GM18870 (cell line): ENCODE results near the gene G6PC3.
"Not testable (repeated sequence)": the region's sequence is repeated elsewhere in the genome, so short reads cannot be mapped to it uniquely, and the experiment has no call there.

Experiments used
- ATAC-seq: cut with Tn5 transposase; IDR thresholded peaks from one replicate; pipeline ENCODE4 v1.9.1; 2021; ENCODE audit warnings: moderate library complexity; ENCODE audit not compliant: unreplicated experiment

The G6PC3 gene

DNA sequence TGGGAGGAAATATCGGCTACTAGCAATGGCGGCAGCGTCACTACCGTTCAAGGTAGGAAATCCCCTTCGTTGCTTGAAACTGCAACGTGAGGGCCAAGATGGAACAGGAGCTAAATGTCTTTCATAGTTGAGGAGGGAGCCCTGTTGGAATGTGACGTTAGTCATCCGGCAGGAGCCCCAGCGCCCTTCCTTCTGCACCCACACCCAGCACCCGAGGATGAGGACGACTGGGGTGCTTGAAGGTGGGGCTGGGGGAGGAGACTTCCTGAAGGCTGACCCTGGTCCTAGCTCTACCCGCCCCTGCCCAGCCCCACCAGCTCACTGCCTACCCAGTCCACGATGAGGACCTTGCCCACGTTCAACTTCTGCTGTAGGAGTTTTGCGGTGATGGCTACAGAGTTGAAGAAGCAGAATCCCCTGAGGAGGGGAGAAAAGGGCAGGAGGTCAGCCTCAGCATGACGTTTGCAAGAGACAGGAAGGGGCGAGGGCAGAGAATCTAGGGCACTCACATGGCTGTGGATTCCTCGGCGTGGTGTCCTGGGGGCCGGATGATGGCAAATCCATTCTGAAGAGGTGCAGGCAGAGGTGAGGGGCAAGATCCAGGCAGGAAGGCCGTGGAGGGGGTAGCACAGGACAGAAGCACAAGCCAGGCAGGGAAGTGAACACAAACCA is 11.9 kb downstream of the G6PC3 start:
- no peak for ATAC-seq

DNA sequence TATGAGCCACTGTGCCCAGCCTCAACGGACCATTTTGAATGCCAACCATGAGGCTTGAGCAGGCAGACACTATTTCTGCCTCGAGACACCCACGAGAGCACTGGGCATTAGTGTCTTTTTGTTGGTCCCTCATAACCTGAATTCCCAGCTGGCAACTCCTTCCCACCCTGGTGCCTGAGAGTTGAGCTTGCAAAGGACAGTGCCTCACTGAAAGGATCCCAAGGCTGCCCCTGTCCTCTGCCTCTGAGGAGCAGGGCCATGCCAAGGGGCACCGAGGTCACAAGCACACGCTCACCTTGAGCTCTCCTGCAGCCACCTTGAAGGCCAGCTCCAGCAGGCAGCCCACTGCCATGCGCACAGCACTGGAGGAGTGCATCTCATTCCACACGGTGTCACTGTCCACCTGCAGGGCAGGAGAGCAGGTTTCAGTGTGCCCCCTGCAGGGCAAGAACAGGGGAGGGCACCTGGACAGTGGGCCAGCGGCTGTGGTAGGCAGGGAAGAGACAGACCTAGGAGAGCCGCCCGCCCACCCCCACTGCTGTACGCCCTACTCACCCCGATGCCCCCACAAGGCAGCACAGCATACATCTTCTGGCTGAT is 12.8 kb downstream of the G6PC3 start:
- ATAC-seq: no peak

DNA sequence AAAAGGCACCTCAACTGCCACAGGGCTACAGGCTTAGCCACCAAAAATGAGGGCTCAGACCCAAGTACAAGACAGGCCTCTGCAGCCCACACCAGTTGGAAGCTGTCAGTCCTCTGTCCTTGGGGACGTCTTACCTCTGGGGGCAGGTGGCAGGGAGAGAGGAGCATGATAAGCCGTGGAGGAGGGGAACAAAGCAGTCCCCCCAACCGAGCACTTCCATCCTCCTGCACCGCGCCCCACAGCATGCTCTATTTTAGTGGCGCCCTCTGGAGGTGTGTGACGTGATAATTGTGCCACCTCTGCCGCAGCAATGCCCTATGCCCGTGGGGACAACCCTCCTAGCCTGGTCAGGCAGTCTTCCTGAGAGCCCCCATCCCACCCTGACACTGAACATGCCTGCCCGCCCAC is 13.6 kb downstream of the G6PC3 start:
- no peak for ATAC-seq

DNA sequence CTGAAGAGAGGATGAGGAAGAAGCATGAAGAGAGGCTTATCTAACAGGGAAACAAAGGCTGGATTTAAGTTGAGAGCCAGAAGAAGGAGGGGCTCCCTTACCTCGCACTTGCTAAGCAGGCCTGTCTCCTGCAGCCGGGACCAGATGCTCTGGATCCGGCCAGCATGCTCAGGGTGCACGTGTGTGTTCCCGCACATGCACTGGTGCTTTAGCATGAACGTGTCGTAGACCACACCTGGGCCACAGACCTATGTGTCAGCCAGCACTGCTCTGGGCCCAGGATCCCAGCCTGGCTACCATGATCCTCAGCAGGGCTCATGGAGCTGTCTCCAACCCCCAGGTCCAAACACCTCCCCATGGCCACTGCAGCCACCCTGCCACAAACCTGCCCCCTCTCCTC is 14.4 kb downstream of the G6PC3 start:
- no peak for ATAC-seq

DNA sequence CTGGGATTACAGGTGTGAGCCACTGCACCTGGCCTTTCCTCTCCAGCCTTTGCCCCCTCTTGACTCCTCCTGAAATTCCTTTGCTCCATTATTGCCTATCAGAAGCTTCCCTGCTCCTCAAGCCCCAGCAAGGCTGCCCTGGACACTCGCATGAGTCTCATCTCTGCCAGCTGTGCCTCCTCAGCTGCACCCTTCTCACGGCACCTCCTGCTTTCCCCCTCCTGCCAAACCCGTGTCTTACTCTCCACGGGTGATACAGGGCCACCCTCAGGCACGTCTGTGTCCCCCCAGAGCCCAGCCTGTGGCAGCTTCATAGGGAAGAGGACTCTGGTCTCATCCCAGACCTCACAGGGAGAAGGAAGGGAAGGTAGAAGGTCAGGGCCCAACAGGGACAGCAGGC is 15.4 kb downstream of the G6PC3 start:
- no peak for ATAC-seq

DNA sequence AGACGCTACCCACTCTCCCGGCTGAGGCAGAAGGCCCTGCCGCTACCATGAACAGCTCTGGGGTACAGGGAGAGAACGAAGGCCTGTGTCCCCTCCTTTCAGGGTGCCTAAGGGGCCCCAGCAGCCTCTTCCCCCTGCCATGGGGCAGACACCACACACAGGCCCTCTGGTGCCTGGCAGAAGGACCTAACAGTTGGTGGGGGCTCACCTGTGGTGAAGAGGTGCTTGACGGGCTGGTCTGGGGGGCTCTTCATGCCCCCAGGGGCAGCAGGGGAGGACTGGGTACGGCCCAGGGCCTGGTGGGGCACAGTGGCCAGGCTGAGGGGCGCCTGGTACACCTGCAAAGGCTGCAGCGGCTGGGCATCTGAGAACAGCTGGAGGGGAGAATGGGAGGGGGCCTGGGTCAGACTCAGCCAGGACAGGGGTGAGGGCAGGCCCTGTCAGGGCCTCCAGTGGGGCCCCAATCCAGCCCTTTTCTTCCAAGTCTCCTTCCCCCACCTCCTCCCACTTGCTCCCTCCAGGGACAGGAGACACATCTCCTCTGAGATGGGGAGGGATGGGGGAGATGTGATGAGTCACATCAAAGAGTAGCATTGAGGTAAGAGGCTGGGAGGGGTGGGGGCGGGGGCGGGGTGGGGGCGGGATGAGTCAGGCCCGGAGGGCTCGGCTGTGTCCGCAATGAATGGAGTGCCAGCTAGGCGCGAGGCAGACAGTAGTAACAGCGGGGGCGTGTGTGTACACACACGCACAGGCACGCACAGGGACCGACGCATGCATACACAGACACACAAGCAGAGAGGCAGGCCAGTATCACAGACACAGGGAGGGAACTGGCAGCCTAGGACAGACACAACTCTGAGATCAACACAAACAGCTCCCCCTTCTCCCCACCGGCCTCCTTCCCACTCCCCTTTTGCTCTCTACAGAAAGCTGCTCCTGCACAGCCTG is 16.1 kb downstream of the G6PC3 start:
- no peak for ATAC-seq

DNA sequence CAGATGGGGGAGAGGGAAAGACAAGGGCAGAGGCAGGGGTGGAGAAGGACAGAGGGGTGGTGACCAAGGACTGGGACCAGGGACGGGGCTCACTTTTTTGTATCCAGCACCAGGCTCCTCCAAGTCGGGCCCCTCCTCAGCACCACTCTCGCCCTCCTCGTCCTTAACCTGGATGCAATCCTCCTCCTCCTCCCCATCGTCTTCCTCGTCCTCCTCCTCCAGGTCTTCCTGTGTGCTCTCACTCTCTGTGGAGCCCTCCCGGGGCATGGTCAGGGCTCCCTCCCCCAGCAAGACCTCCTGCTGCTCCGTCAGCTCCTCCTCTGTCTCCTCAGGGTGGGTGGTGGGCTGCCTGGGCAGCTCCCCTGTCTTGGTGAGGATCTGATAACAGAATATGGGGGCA is 16.8 kb downstream of the G6PC3 start:
- no peak for ATAC-seq

DNA sequence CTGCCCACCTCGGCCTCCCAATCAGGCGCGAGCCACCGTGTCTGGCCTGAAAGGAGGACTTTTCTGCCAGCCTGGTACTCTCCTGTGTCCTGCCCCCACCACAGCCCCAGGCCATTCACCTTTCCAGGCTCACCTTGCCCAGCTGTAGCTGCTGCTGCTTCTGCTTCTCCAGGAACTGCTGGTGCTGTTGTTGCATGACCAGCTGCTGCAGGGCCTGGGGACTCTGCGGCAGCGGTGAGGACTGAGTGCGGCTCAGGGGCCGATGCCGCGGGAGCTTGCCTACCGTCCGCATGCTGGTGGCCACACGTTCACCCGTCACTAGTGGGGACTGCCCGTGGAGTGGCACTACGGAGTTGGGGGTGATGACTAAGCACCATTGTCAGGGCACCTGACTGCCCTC is 17.7 kb downstream of the G6PC3 start:
- no peak for ATAC-seq

DNA sequence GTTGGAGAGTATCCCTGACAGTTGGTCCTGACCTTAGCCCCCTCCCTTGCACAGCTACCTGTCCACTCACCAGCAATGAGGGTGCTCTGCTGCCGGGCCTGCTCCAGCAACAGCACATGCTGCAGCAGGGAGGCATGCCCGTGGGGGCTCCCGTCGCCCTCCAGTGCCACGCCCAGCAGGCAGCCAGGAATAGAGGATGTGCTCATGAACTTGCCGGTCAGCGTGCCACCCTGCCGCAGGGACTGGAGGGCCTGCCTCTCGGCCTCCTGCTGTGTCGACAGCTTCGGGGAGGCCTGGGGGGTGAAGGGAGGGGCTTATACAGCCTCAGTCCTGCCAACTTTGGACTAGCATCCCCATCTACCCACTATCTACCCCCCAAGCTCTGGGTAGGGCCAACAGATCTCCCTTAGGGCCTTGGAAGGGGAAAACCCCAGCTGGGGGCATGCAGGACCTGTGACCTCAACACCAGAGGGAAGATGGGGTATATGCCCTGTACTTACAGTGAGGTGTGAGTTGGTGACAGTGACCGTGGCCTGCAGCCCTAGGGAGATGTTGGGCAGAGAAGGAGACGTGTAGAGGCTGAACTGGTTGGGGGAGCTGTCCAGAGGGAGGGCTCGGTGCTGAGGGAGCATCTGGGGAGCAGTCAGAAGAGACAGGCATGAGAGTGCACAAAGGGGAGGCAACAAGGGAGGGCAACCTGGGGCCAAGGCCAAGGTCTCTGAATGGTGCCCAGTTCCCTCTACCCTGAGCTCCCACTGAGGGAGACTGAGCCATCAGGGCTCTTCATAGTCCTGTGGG is 20.9 kb downstream of the G6PC3 start:
- no peak for ATAC-seq

DNA sequence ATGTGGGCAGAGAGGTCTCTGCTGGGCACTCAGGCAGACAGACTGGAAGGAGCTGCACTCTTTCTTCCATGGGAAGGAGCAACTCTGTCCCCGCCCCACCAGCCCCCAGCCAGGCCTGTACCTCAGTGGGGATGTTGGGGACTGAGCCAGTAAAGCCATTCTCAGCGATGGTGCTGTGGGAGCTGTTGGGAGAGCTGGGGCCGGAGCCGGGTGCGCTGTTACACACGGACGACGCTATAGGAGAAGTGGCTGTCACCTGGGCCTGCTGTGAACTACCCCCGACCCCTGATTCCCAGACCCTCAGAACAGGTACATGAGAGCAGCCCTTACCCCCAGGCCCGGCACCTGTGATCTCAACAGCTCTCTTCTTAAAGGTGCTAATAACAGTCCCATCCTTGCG is 21.5 kb downstream of the G6PC3 start:
- ATAC-seq: no peak

DNA sequence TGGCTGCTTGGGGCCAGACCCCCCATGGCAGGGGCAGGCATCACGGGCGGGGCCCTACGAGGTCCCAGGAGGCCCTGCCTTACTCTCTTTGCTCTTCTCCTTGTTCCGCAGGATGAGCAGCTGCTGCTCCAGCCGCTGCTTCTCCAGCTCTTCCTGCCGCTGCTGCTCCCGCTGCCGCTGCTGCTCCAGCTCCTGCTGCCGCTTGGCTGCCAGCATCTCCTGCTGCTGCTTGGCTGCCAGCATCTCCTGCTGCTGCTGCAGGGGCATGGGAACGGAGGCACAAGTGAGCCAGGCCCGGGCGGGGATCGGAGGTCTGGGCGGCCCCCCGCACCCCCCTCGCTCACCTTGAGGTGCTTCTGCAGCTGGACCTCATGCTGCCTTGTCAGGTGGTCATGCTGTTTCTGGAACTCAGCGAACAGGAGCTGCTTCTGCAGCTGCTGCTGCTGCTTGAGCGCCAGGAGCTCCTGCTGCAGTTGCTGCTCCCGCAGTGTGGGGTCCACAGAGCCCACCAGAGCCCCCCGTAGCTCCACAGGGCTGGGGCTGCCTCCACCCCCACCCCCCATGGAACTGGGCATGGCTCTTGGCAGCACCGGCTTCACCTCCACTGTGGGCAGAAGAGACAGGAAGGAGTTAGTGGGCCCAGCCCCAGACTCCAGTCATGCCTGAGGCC is 22.8 kb downstream of the G6PC3 start:
- no peak for ATAC-seq

DNA sequence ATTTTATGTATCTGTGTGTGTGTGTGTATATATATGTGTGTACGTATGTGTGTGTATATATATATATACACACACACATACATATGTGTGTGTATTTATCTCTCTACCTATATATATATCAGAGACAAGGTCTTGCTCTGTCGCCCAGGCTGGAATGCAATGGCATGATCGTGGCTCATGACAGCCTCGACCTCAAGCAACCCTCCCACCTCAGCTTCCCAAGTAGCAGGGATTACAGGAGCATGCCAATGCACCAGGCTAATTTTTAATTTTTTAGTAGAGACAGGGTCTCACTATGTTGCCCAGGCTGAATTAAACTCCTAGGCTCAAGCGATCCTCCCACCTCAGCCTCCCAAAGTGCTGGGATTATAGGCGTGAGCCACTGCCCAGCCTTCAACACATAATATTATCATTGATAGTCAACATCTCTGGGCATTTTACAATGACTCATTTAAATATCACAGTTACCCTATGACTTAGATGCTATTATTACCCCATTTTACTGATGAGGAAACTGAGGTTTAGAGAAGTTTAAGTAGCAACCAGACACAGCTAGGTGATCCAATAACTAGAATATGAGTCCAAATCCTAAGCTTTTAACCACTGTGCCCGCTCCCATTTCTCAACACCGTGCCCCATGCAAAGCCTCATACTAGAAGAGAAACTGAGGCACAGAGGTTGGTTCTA is 24.3 kb downstream of the G6PC3 start:
- no peak for ATAC-seq

DNA sequence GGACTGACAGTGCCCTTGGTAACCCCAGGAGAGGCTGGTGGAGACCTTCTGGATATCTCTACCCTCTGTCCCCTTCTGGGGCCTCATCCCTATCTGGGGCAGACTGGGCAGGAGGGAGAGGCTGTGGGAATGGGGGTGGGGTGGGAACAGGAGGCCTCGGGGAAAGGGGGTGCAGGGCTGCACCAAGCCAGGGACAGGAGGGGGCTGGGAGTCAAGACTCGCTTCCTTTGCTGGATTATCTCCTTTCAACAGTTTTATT is 24.8 kb downstream of the G6PC3 start:
- ATAC-seq: no peak

DNA sequence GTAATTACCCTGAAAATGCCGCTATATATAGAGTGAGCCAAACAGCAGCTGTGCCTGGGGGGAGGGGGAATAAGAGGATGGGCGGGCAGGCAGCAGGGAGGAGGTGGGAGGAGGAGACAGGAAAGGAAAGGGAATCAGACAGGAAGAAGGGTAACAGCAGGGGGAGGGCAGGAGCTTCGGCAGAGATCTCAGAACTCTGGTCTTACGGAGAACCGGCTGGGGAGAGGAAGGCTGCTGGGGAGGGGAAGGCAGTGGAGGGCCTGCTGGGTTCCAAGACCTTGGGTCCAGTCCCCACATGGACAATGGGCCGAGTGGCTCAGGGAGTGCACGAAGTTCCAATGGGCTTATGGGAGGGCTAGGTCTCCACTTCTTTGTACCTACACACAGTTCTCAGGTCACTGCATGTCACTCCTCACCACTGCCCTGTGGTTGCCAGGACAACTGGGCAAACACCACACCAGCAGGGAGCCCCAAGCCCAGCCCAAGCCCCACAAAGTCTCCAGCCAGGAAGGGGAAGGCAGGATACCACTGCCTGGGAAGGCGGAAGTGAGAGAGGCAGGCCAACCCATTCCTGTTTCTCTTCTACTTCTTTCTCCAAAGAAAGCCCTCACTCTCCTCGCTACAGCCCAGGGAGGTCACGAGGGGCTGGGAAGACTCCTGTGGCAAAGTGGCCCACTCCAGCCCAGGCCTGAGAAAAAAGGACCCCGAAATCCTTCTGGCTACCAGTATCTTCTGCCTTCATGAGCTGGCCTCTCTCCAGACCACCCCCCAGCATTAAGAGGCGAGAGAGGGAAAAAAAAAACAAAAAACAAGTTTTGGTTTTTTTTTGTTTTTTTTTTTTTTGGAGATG is 25.3 kb downstream of the G6PC3 start:
- no peak for ATAC-seq

DNA sequence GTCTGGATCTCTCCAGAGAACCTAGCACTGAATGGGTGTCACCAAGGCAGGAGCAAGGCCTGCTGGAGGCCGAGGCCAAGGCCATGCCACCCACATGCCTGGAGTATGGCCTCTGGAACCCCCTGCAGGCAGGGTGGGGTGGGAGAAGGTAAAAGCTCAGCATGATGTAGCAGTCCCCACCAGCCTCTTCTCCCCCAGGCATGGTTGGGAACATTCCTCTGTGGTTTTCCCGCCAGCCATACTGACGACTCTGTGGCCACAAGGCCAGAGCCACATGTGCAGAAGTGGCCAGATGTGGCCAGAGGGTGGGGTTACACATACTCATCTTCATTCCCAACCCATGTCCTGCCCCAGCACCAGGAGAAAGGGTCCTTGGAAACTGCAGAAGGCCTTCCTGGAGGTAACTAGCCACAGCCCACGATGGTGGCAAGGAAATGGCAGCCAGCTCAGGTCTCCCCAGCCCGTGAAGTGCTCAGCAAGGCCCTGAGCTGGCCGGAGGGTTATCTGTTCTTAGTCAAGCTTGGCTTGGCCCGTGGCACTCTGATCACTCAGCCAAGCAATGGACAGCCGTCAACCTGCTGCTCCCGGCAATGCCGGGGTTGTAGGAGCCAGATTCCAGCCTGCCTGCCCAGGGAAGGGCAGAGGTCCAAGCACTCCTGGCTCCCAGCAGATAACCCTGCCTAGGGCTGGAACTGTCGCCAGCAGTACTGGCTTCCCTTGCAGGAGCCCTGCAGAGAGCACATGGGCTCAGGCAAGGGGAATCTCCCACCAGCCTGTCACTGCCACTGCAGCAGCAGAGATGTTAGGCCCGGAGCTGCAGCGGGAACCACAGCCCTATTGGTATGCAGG is 26.8 kb downstream of the G6PC3 start:
- no peak for ATAC-seq

DNA sequence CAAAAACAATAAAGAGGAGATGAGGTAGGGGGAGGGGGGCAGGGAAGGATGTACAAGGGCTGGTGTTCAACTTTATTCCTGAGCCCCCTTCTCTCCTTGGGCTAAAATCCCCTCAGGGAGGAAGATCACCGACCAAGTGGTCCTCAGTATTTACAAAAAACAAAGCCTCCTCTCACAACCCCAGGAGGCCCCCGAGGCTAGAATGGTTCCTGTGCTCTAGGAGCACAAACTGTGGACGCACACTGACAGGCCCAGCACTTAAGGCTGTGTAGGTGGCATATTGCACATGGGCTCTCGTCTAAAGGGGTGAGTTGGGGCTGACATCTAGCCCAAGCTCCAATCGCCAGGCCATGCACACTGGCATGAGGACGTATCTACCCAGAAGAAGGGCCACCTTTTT is 31.3 kb downstream of the G6PC3 start:
- not testable (repeated sequence) for ATAC-seq

DNA sequence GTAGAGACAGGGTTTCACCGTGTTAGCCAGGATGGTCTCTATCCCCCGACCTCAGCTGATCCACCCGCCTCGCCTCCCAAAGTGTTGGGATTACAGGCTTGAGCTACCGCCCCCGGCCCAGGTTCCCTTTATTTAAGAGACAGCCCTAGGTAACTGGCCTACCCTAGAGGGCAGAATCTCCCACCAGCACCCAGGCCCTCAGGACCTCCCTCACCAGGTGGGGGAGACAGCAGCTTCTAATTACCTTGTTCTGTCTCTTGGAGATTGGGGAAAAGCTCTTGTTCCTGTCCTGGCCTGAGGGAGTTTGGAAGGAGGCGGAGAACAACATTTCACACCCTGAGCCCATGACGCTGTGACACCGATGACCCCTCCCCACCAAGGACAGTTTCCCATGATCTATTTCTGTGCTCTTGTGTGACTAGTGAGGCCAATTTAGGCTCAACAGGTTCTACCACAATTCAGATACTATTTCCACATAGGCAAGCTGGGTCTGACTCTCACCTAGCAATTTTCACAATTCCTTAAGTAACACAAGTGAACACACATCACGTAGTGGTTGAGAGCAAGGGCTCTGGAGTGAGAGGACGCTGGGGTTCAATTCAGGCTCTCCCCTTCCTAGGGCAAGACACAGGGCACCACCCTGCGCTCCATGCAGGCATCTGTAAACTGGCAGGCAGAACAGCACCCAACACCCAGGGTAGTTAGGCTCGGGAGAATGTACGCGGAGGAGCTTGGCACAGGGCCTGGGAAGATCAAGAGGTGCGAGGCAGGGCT is 32.5 kb downstream of the G6PC3 start:
- no peak for ATAC-seq

DNA sequence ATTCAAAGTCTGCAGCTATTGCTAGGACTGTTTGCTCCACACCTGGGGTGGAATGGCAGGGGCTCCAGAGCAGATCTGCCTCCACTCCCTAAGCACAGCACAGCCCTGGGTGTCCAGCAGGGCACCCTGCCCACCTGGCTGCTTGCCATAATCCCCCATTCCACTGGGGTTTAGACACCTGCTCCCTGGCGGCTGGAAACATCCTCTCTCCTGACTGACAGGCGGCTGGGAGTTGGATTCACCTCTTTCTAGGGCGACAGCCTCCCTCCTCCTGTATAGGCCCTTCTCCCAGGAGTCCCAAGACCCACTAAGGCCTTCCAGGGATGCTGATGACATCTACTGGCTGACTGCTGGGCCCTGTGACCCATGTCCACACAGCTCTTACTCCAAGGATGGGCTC is 34.9 kb downstream of the G6PC3 start:
- no peak for ATAC-seq
